PC-3 (cell line): Measurements from ENCODE around the gene TMC1. TPM values are rescaled to one million over a fixed set of nuclear protein-coding genes. Genes with fewer than 3 reads are reported as not detected.
"Not testable (repeated sequence)": the region's sequence is repeated elsewhere in the genome, so short reads cannot be mapped to it uniquely, and the experiment has no call there.

Experiments
- ATAC-seq: fragments of 200-7000 bp; cut with Tn5 transposase; 2 replicates; pipeline ENCODE4 v1.9.1; 2020; ENCODE audit warnings: mild to moderate bottlenecking, moderate library complexity
- BruUV-seq: library from RNA; stranded (reverse); fragments of 400-500 nt; replicated peaks from 2 replicates; lab custom pipeline; 2021; lab: Mats Ljungman, UMichigan
- CTCF ChIA-PET: fragments of 300-600 bp; sonication (Branson Sonifier 250); formaldehyde crosslinking; loops from one replicate; lab custom pipeline; 2022; ENCODE audit warnings: antibody characterized with exemption; lab: Charles Lee
- POLR2A ChIA-PET: fragments of 300-600 bp; sonication (Branson Sonifier 250); formaldehyde crosslinking; loops from one replicate; lab custom pipeline; 2022; ENCODE audit warnings: antibody characterized with exemption; ENCODE audit not compliant: unreplicated experiment; lab: Charles Lee
- DNase-seq: peaks from one replicate; pipeline ENCODE4 v3.0.0-alpha.2; 2015
- H2AFZ ChIP-seq: fragments of 300-600 bp; sonication (generic); 2 replicates; pipeline ENCODE4 v1.6.0; 2016; ENCODE audit warnings: antibody characterized with exemption, low read length
- H3F3A ChIP-seq: fragments of 300-600 bp; sonication (generic); one replicate; pipeline ENCODE4 v1.6.0; 2017; ENCODE audit warnings: antibody characterized with exemption, low read length, control low read depth, mild to moderate bottlenecking; ENCODE audit not compliant: unreplicated experiment
- H3K27ac ChIP-seq: fragments of 300-600 bp; sonication (generic); 2 replicates; pipeline ENCODE4 v1.5.1; 2016; ENCODE audit warnings: mild to moderate bottlenecking, low read length
- H3K27me3 ChIP-seq: fragments of 300-600 bp; sonication (generic); 2 replicates; pipeline ENCODE4 v1.6.1; 2016; ENCODE audit warnings: low read length, mixed read lengths
- H3K36me3 ChIP-seq: fragments of 300-600 bp; sonication (generic); 2 replicates; pipeline ENCODE4 v1.6.1; 2016; ENCODE audit warnings: low read depth, mixed run types, low read length, mixed read lengths
- H3K4me1 ChIP-seq: fragments of 300-600 bp; sonication (generic); 2 replicates; pipeline ENCODE4 v1.5.1; 2016; ENCODE audit warnings: low read length; ENCODE audit not compliant: insufficient read depth
- H3K4me2 ChIP-seq: fragments of 300-600 bp; sonication (generic); 2 replicates; pipeline ENCODE4 v1.6.0; 2016; ENCODE audit warnings: low read length
- H3K4me3 ChIP-seq: fragments of 300-600 bp; sonication (generic); 2 replicates; pipeline ENCODE4 v1.5.1; 2016; ENCODE audit warnings: mild to moderate bottlenecking, low read length, mixed read lengths
- H3K79me2 ChIP-seq: fragments of 300-600 bp; sonication (generic); 2 replicates; pipeline ENCODE4 v1.6.1; 2017; ENCODE audit warnings: low read length, mixed read lengths
- H3K9ac ChIP-seq: fragments of 300-600 bp; sonication (generic); 2 replicates; pipeline ENCODE4 v1.6.0; 2016; ENCODE audit warnings: mild to moderate bottlenecking, low read length
- H3K9me2 ChIP-seq: fragments of 300-600 bp; sonication (generic); replicated peaks from 2 replicates; pipeline ENCODE4 v1.6.1; 2016; ENCODE audit warnings: mixed run types, low read length, mixed read lengths
- H3K9me3 ChIP-seq: fragments of 300-600 bp; sonication (generic); 2 replicates; pipeline ENCODE4 v1.6.1; 2016; ENCODE audit warnings: low read length, mixed read lengths
- H4K20me1 ChIP-seq: fragments of 300-600 bp; sonication (generic); 2 replicates; pipeline ENCODE4 v1.6.1; 2016; ENCODE audit warnings: low read length, mixed read lengths
- CTCF ChIP-seq: fragments of 300-600 bp; sonication (generic); conservative IDR thresholded peaks from 2 replicates; pipeline ENCODE4 v1.5.1; 2017; ENCODE audit warnings: antibody characterized with exemption, low read depth, mild to moderate bottlenecking, low read length
- EZH2 ChIP-seq: fragments of 300-600 bp; sonication (generic); IDR thresholded peaks from one replicate; pipeline ENCODE4 v1.6.1; 2017; ENCODE audit warnings: antibody characterized with exemption, mild to moderate bottlenecking, low read length; ENCODE audit not compliant: unreplicated experiment
- EZH2phosphoT487 ChIP-seq: fragments of 300-600 bp; sonication (generic); IDR thresholded peaks from 2 replicates; pipeline ENCODE4 v1.6.1; 2018; ENCODE audit warnings: mild to moderate bottlenecking, antibody characterized with exemption, low read length, borderline replicate concordance
- intact Hi-C: fragments of 100-400 bp; cut with micrococcal nuclease; formaldehyde crosslinking; loops from 2 replicates; pipeline ENCODE4 v1.9.0; 2023
- total RNA-seq: library from RNA; depleted of rRNA; stranded (reverse); fragments of >200 nt; gene quantifications from 2 replicates; pipeline ENCODE4 v1.2.3, GENCODE V29; 2014

The TMC1 gene
- total RNA-seq, 1 experiment from 2014 or later = 0.15 TPM

GRCh38 chr9:72480921-72481320 lies 40.5 kb upstream of the TMC1 start:
- ChIA-PET POLR2A (no interaction called here), CTCF (interaction anchor here (0.7 kb wide), 1 partner anchor 13 kb away, joined by 3 read pairs; no protein-coding TSS in a partner anchor)
- no peaks in the 10 kb centered on the region for H3K27me3 ChIP-seq
- no peaks in the 10 kb centered on the region for H3K9me2 ChIP-seq
- H3K4me2 ChIP-seq = peak overlapping the region; percentile 46; the same call in 1 of the 2 replicates
- no peaks in the 10 kb centered on the region for H4K20me1 ChIP-seq
- peaks cover 4% of the 10 kb centered on the region for H3F3A ChIP-seq
- intact Hi-C loops = no loop called here
- TF ChIP-seq EZH2phosphoT487 (no peak), CTCF (no peak), EZH2 (no peak)
- H3K4me1 ChIP-seq = peaks cover 44% of the 10 kb centered on the region
- ATAC-seq (peak; percentile 21; the same call in 1 of the 2 replicates), DNase-seq (peak; percentile 51)
- no peak overlapping the region for H2AFZ ChIP-seq
- no peak overlapping the region for H3K4me3 ChIP-seq
- no peaks in the 10 kb centered on the region for H3K9me3 ChIP-seq
- no peaks in the 10 kb centered on the region for H3K79me2 ChIP-seq
- BruUV-seq = no TSS peak
- no peak overlapping the region for H3K9ac ChIP-seq
- H3K27ac ChIP-seq = no peak overlapping the region
- H3K36me3 ChIP-seq = no peaks in the 10 kb centered on the region

GRCh38 chr9:72485821-72486593 lies 35.4 kb upstream of the TMC1 start:
- H3K79me2 ChIP-seq = no peaks in the 10 kb centered on the region
- H3K4me3 ChIP-seq = no peak overlapping the region
- no peak overlapping the region for H3K4me2 ChIP-seq
- H2AFZ ChIP-seq = no peak overlapping the region
- intact Hi-C loops = no loop called here
- BruUV-seq = no TSS peak
- H3F3A ChIP-seq = no peaks in the 10 kb centered on the region
- H3K9me3 ChIP-seq = no peaks in the 10 kb centered on the region
- H3K9ac ChIP-seq = no peak overlapping the region
- DNase-seq (no peak), ATAC-seq (no peak)
- TF ChIP-seq EZH2phosphoT487 (no peak), CTCF (no peak), EZH2 (no peak)
- no peaks in the 10 kb centered on the region for H3K27me3 ChIP-seq
- ChIA-PET CTCF (no interaction called here), POLR2A (interaction anchor here (0.6 kb wide), 2 partner anchors 15 to 121 kb away, joined by 4 to 8 read pairs; partner anchors contain the start of gene ZFAND5)
- H3K36me3 ChIP-seq = no peaks in the 10 kb centered on the region
- no peaks in the 10 kb centered on the region for H4K20me1 ChIP-seq
- H3K9me2 ChIP-seq = no peaks in the 10 kb centered on the region
- peaks cover 6% of the 10 kb centered on the region for H3K4me1 ChIP-seq
- H3K27ac ChIP-seq = no peak overlapping the region

- H3K9ac ChIP-seq = no peak overlapping the region
- no peaks in the 10 kb centered on the region for H3K27me3 ChIP-seq
- ChIA-PET CTCF (no interaction called here), POLR2A (interaction anchor here (0.6 kb wide), 2 partner anchors 15 to 122 kb away, joined by 4 to 8 read pairs; partner anchors contain the start of gene ZFAND5)
- H4K20me1 ChIP-seq = no peaks in the 10 kb centered on the region
- no peak overlapping the region for H3K27ac ChIP-seq
- intact Hi-C loops = no loop called here
- no peaks in the 10 kb centered on the region for H3K79me2 ChIP-seq
- BruUV-seq = no TSS peak
- peaks cover under 1% of the 10 kb centered on the region; the same call in 1 of the 2 replicates for H3K4me1 ChIP-seq
- DNase-seq = no peak
- no peak overlapping the region for H2AFZ ChIP-seq
- no peak for TF ChIP-seq EZH2phosphoT487
- no peak for TF ChIP-seq CTCF
- no peak for TF ChIP-seq EZH2
- no peak overlapping the region for H3K4me3 ChIP-seq
- H3K9me2 ChIP-seq = no peaks in the 10 kb centered on the region
- no peaks in the 10 kb centered on the region for H3K9me3 ChIP-seq
- no peak for ATAC-seq
- H3K36me3 ChIP-seq = no peaks in the 10 kb centered on the region
- H3K4me2 ChIP-seq = no peak overlapping the region
- H3F3A ChIP-seq = no peaks in the 10 kb centered on the region
Measured at GRCh38 chr9:72486594-72486955, 34.8 kb upstream of the TMC1 start.

GRCh38 chr9:72487665-72488064 lies 33.7 kb upstream of the TMC1 start:
- H3K9me3 ChIP-seq, CTCF ChIA-PET, H3K4me2 ChIP-seq, DNase-seq, H3K4me1 ChIP-seq, H4K20me1 ChIP-seq, H3K4me3 ChIP-seq, H3K27ac ChIP-seq, H3K9me2 ChIP-seq, H3K36me3 ChIP-seq, intact Hi-C loops, BruUV-seq, H2AFZ ChIP-seq, ATAC-seq, H3K79me2 ChIP-seq, H3F3A ChIP-seq, POLR2A ChIA-PET, H3K9ac ChIP-seq, H3K27me3 ChIP-seq: not testable (repeated sequence)
